ENCODE measurements around the gene LRRC8B.

LRRC8B gene

DNA sequence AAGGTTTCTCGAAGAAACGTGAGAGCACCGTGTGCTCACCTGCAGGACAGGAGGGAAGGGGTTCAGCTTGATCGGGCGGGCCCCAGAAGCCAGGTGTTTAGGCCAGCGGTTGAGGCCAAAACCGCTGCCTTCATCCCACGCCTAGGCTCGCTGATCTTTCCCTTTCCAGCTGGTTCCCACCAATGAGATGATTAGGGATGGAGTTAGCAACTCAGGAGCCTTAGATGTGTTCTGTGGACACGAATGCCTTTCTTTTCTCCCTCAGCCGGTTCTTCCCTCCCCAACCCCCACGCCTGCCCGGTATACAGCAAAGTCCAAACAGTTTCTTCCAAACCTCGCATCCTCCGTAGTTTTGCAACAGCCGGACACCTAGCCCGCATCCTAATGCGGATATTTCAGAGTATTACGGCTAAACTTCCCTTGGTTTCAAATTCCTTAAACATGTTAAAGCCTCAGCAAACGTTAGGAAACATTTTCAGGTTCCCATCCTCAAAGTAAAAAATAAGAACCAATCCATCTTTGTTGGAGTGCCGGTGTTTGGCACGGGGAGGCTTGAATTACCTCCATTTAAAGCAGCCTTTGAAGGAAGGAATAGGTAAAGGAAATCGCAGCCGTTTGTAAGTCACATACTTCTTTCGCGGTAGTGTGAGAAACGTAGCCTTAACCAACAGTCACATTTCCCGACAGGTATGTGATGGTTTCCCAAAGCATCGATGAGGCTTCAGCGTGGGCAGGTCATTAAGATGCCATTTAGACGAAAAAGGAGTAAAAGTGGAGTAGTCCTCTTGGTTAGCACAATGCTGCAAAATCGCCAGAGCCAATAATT, 109.4 kb downstream of the LRRC8B start:
- H3K9me3 Mint-ChIP-seq, result no peaks in the 10 kb centered on the region
- no peaks in the 10 kb centered on the region for H3K27me3 Mint-ChIP-seq
- H3K27ac Mint-ChIP-seq, result peak overlapping the region; percentile 96
- H3K4me3 Mint-ChIP-seq, result peak overlapping the region; percentile 95
- H3K4me1 Mint-ChIP-seq, result peaks cover 66% of the 10 kb centered on the region
- H3K36me3 Mint-ChIP-seq, result peaks cover 26% of the 10 kb centered on the region

DNA sequence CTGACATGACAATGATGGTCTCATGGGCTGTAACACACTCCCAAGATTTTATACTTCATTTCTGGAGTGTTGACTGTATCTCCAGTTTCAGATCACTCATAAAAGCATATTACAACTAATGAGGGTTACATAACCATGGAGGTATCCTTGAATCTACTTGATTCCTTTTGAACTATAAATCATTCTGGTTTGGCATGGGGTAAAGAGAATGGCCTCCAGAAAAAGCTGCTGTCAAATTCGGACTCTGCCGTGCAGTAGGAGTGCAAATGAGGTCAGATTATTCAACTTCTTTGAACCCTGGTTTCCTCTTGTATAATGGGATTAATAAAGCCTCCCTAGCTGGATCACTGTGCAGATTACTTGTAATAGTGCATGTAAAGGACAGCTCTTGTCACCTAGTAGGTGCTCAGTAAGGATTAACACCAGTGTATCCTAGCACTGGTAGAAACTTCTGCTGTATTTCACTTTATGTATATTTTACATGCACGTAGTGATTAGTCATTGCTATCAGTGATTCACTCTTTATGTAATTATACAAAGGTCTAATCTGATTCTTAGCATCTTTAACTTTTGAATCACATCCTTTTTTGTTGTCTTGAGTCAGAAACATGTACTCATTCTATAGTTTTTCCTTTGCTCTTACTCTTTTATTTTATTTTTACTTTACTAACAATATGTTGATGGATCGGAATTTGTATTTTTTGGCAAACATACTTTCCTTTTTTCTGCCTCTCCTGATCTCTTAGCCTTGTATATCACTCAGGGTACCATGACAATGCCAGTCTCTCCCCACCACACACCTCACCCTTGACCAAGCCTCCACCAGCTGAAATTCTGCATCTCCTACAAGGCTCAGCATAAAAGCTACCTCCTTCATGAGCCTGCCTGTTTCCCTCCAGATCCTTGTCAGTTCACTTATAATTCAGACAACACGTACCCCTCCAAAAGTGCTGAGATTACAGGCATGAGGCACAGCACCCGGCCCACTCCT, 111.5 kb downstream of the LRRC8B start:
- Mint-ChIP-seq H3K4me1 (peaks cover 65% of the 10 kb centered on the region), H3K9me3 (no peaks in the 10 kb centered on the region), H3K36me3 (peaks cover 30% of the 10 kb centered on the region), H3K27ac (peak overlapping the region; percentile 91), H3K27me3 (no peaks in the 10 kb centered on the region), H3K4me3 (peak overlapping the region; percentile 86)

DNA sequence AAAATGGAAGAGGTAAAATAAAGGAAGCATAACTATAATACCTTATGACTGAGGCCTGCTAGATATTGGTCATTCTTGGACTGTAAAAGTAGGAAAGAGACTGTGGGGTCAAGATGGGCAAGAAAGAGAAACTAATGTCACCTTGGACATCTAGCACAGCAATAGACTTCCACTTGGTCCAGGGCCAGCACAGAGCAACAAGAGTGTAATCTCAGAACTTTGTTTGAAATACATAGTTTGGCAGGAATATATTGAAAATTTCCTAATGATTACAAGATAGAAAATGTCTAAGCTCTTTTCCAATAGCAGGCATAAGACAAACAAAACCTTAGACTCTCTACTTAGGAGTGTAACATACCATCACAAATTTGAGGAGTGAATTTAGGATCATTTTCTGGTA, 112.9 kb downstream of the LRRC8B start:
- no peaks in the 10 kb centered on the region for H3K27me3 Mint-ChIP-seq
- H3K36me3 Mint-ChIP-seq, result peaks cover 35% of the 10 kb centered on the region
- no peaks in the 10 kb centered on the region for H3K9me3 Mint-ChIP-seq
- H3K27ac Mint-ChIP-seq, result peak overlapping the region; percentile 96
- H3K4me3 Mint-ChIP-seq, result peak overlapping the region; percentile 86
- peaks cover 64% of the 10 kb centered on the region for H3K4me1 Mint-ChIP-seq

DNA sequence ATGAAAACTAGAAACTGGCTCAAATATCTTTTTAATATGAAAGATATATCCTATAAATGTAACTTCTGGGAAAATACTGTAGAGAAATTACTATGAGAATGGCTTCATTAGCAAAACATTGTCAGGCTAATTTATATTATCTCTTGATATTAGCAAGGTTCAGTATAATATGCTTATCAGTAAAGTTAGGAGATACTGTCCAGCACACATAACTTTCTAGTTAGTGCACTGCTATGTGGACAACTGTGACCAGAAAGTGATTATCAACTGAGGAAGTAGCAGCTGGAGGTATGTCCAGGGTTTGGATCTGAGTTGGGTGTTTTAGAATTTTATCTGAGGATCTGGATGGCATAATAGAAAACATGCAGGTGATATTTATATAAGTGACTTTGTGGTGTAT, 115.8 kb downstream of the LRRC8B start:
- Mint-ChIP-seq H3K27me3 (no peaks in the 10 kb centered on the region), H3K27ac (peak overlapping the region; percentile 82), H3K4me1 (peaks cover 86% of the 10 kb centered on the region), H3K9me3 (peaks cover 6% of the 10 kb centered on the region), H3K36me3 (peaks cover 41% of the 10 kb centered on the region), H3K4me3 (no peak overlapping the region)

DNA sequence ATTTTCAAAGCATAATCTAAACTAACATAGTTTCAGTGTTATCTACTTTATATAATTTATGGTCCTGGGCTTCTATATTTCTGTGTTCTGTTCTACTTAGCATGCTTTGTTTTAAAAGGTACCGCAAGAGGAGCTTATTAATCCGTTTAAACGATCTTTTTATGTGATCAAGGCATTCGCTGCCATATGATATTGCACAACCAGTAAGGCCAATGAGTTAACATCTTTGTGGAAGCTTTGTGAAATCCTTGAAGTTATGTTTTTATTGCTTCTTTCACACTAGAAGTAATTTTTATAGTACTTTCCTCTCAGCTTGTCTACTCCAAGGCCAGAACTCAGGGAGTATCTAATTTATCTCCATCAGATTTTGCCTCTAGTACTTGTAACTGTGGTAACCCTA, 117.2 kb downstream of the LRRC8B start:
- H3K27me3 Mint-ChIP-seq, result no peaks in the 10 kb centered on the region
- H3K4me1 Mint-ChIP-seq, result peaks cover 82% of the 10 kb centered on the region
- H3K9me3 Mint-ChIP-seq, result peaks cover 6% of the 10 kb centered on the region
- peak overlapping the region; percentile 72 for H3K4me3 Mint-ChIP-seq
- peaks cover 44% of the 10 kb centered on the region for H3K36me3 Mint-ChIP-seq
- peak overlapping the region; percentile 65 for H3K27ac Mint-ChIP-seq

DNA sequence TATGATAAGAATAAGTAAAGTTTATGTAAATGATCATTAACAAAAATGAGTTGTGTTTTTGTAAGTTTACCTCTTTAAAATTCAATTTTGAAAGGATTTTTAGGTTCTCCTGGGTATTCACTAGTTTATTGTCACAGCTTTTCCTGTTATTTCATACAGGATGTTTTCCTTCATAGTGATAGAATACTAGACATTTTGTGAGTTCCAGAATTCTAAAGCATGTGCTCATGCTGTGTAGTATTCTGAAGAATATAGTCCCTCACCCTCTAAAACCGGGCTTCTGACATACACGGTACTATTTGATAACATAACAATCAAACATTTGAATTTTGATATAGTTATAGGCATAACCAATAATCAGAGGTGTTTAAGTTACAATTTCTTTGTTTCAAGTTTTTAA, 118.9 kb downstream of the LRRC8B start:
- H3K4me3 Mint-ChIP-seq, result peak overlapping the region; percentile 47
- peaks cover 36% of the 10 kb centered on the region for H3K36me3 Mint-ChIP-seq
- H3K9me3 Mint-ChIP-seq, result peaks cover 6% of the 10 kb centered on the region
- H3K27me3 Mint-ChIP-seq, result no peaks in the 10 kb centered on the region
- H3K27ac Mint-ChIP-seq, result peak overlapping the region; percentile 77
- H3K4me1 Mint-ChIP-seq, result peaks cover 75% of the 10 kb centered on the region

DNA sequence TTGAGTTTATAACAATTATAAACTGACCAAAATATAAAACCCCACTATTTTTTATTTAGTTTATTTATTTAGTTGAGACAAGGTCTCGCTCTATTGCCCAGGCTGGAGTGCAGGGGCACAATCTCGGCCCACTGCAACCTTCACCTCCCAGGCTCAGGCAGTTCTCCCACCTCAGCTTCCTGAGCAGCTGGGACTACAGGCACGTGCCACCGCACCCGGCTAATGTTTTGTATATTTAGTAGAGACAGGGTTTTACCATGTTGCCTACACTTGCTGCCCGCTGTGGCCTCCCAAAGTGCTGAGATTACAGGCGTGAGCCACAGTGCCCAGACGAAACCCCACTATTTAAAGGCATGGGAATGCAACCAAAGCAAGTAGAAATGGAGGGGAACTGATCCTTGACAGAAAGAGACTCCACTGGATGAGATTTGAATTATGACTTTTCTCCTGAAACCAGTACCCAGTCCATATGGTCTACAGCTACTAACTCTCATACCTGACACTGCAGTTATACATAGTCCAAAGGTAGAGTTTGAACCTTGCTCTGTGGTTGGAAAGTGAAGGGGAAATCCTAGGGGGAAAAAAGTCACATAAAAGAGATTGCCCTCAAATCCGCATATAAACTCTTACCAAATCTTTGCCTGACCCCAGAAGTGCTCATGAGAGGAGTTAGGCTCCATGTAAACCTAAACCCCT, 119.6 kb downstream of the LRRC8B start:
- Mint-ChIP-seq H3K27ac (peak overlapping the region; percentile 30), H3K27me3 (no peaks in the 10 kb centered on the region), H3K36me3 (peaks cover 39% of the 10 kb centered on the region), H3K4me3 (peak overlapping the region; percentile 20), H3K4me1 (peaks cover 77% of the 10 kb centered on the region), H3K9me3 (peaks cover 6% of the 10 kb centered on the region)

DNA sequence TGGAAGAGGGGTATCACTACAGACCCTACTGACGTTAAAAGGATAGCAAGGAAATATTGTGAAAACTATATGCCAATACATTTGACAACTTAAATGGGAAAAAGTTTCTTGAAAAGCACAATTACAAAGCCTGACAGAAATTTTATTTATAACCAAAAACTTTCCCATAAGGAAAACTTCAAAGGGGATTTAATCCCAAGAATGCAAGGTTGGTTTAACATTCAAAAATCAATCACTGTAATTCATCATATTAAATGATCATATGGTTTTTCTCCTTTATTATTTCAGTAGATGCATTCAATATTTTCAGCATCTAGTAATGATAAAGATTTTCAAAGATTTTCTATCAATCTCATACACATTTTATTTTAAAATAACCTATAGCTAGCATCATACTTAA, 121.6 kb downstream of the LRRC8B start:
- no peak overlapping the region for H3K27ac Mint-ChIP-seq
- H3K27me3 Mint-ChIP-seq, result no peaks in the 10 kb centered on the region
- H3K36me3 Mint-ChIP-seq, result peaks cover 43% of the 10 kb centered on the region
- H3K4me1 Mint-ChIP-seq, result peaks cover 76% of the 10 kb centered on the region
- H3K9me3 Mint-ChIP-seq, result peaks cover 6% of the 10 kb centered on the region
- peak overlapping the region; percentile 15 for H3K4me3 Mint-ChIP-seq

All from activated naive CD4-positive, alpha-beta T cell treated with anti-CD3 and anti-CD28 coated beads, Interleukin-2, amount 50 U/mL, for 24 hours (primary cell).